HL-60 (cell line): ENCODE data around the gene KLHDC8A.

Experiments
- DNase-seq, 2 experiments: peaks; one replicate each; pipeline ENCODE4 v3.0.0-alpha.2; 2010 to 2020; ENCODE audit warnings: low read depth in 1 of 2, low spot score in 1 of 2
- H3K27ac ChIP-seq: fragments of 250-450 bp; sonication (Bioruptor Pico); replicated peaks from 2 replicates; pipeline ENCODE4 v1.5.1; 2020; ENCODE audit warnings: mild to moderate bottlenecking, moderate library complexity
- H3K27me3 ChIP-seq: fragments of 250-450 bp; sonication (Bioruptor Pico); 2 replicates; pipeline ENCODE4 v1.5.1; 2021; ENCODE audit warnings: mild to moderate bottlenecking, moderate library complexity; ENCODE audit not compliant: insufficient read depth, poor library complexity, severe bottlenecking
- H3K4me3 ChIP-seq: replicated peaks from 2 replicates; pipeline ENCODE4 v1.5.1; 2011; ENCODE audit warnings: mild to moderate bottlenecking, control low read depth, low read length; ENCODE audit not compliant: insufficient read depth
- CTCF ChIP-seq: IDR thresholded peaks from one replicate; pipeline ENCODE4 v1.5.1; 2011; ENCODE audit warnings: low read length, control low read depth, inconsistent platforms; ENCODE audit not compliant: insufficient read depth
- GABPA ChIP-seq: IDR thresholded peaks from 2 replicates; pipeline ENCODE4 v1.6.1; 2012; ENCODE audit warnings: low read depth
- POLR2AphosphoS5 ChIP-seq: IDR thresholded peaks from 2 replicates; pipeline ENCODE4 v1.6.1; 2012; ENCODE audit warnings: low read depth
- REST ChIP-seq: IDR thresholded peaks from 2 replicates; pipeline ENCODE4 v1.6.1; 2012; ENCODE audit warnings: low read depth; ENCODE audit not compliant: insufficient replicate concordance
- SPI1 ChIP-seq: IDR thresholded peaks from 2 replicates; pipeline ENCODE4 v1.6.1; 2012; ENCODE audit warnings: low read depth, mild to moderate bottlenecking, borderline replicate concordance

Gene KLHDC8A

DNA sequence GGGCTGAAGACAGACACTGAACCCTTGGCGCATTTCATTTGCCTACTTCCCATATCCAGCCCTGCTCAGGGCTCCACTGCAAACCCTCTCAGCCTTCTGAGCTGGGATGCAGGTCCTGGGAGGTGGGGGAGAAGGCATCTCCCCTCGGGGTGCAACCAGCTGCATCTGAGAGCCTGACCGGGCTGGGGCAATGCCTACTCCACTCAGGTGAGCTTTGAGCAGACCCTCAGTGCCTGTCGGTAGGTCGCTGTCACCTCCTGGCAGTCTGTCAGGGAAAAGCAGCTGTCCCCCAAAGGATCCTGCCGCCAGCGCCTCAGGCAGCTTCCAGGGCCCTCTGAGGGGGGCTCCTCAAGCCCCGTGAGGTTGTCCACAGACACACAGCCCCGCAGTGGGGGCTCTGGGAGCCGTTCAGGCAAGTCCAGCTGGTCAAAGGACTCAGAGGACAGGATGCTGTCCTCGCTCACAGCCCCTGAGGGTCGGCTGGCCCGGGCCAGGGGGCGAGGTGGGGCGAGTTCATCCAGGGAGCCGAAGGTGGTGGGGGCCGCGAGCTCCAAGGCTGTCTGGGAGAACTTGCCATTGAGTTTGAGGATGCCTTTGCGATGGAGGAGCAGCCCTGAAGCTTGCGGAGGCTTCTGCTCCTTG, 53.4 kb downstream of the KLHDC8A start:
- Histone ChIP-seq H3K4me3 (no peak overlapping the region), H3K27ac (no peak overlapping the region), H3K27me3 (no peaks in the 10 kb centered on the region)
- TF ChIP-seq POLR2AphosphoS5, result no peak
- no peak for TF ChIP-seq GABPA
- TF ChIP-seq SPI1, result no peak
- no peak for TF ChIP-seq CTCF
- TF ChIP-seq REST, result no peak
- no peak for DNase-seq

DNA sequence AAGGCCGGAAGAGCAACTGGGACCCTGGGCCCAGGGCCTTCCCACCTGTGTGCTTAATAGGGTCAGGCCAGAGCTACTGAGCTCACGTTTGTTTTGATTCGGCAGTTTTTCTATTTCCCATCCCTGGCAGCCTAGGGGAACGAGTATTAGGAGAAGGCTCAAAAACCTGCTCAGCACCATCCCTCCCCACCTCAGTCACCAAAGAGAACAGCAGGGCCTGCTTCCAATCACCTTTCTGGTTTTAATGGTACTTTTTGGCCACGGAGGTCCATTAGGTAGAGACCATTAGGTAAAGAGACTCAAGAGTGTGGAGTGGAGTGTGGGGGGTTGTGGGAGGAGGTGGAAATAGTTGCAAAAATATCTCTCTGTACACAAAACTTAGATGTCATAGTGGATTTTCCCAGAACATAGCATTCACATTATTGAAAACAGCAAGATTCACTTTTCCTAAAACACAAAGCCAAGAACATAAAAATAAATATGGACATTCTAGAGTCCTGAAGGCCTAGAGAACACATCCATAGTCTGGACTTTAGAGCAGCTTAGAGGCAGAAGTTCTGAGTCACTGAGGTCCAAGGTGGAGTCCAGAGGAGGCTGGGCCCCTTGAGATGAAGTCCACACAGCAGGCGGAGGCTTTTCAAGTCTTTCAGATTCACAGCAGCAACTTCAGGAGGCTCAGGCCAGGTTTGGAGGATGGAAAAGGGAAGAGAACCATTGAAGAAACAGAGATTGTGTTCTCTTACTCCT, 54.7 kb downstream of the KLHDC8A start:
- TF ChIP-seq CTCF (no peak), REST (no peak), SPI1 (no peak), GABPA (no peak), POLR2AphosphoS5 (no peak)
- H3K4me3 ChIP-seq, result no peak overlapping the region
- H3K27me3 ChIP-seq, result no peaks in the 10 kb centered on the region
- H3K27ac ChIP-seq, result no peak overlapping the region
- DNase-seq, result no peak

- H3K4me3 ChIP-seq, result no peak overlapping the region
- no peak for DNase-seq
- TF ChIP-seq GABPA (no peak), CTCF (no peak), POLR2AphosphoS5 (no peak), SPI1 (no peak), REST (no peak)
- no peak overlapping the region for H3K27ac ChIP-seq
- H3K27me3 ChIP-seq, result no peaks in the 10 kb centered on the region
Measured at GRCh38 chr1:205301205-205301821, 55.4 kb downstream of the KLHDC8A start.
